Ovary (tissue), 9 donors: ENCODE results near the gene NR4A2. TPM values are rescaled to one million over a fixed set of nuclear protein-coding genes. Genes with fewer than 3 reads are reported as not detected.

Source experiments
- DNase-seq, 5 donors: peaks; one replicate each; pipeline ENCODE4 v3.0.0-alpha.2; 2019 to 2020
- H3K27ac ChIP-seq, 2 donors: fragments of 200-600 bp; one replicate each; pipeline versions ENCODE4 v1.5.1 to v1.8.0; 2019 to 2022
- H3K27me3 ChIP-seq: fragments of 200-600 bp; one replicate; pipeline ENCODE4 v1.8.0; 2022
- H3K36me3 ChIP-seq: fragments of 200-600 bp; sonication (generic); one replicate; pipeline ENCODE4 v1.5.1; 2019
- H3K4me1 ChIP-seq: one replicate; pipeline ENCODE4 v1.8.1; 2013; ENCODE audit warnings: mild to moderate bottlenecking, moderate library complexity; ENCODE audit not compliant: insufficient read depth
- H3K4me3 ChIP-seq: fragments of 200-600 bp; sonication (generic); one replicate; pipeline ENCODE4 v1.5.1; 2017
- H3K9me3 ChIP-seq, 2 donors: fragments of 200-600 bp in 1 of 2; sonication (generic) in 1 of 2; one replicate each; pipeline versions ENCODE4 v1.5.1 to v1.8.1; 2013 to 2019; ENCODE audit warnings: mild to moderate bottlenecking in 1 of 2, moderate library complexity in 1 of 2
- CTCF ChIP-seq, 3 donors: fragments of 450-650 bp in 2 of 3; fragments of 200-600 bp in 1 of 3; IDR thresholded peaks; one replicate each; pipeline versions ENCODE4 v1.5.1 to v1.8.0; 2016 to 2022; ENCODE audit warnings: antibody characterized with exemption in 3 of 3, mild to moderate bottlenecking in 1 of 3
- EP300 ChIP-seq: sonication (generic); formaldehyde crosslinking; IDR thresholded peaks from one replicate; pipeline ENCODE4 v1.6.1; 2017; ENCODE audit warnings: antibody characterized with exemption
- POLR2A ChIP-seq: fragments of 450-650 bp; IDR thresholded peaks from one replicate; pipeline ENCODE4 v1.6.1; 2017; ENCODE audit warnings: antibody characterized with exemption, mild to moderate bottlenecking, moderate library complexity
- WGBS, 3 donors: extraction: QIAGEN DNeasy Blood & Tissue Kit in 1 of 3; methylation state at CpG; one replicate each; pipeline versions ENCODE4 v1.1.5 to v1.1.7; 2013 to 2017; 5-methylcytosine and 5-hydroxymethylcytosine counted together
- intact Hi-C, 4 donors: fragments of 100-400 bp; cut with DNase I; formaldehyde crosslinking; loops; one replicate each; pipeline versions ENCODE4 v1.11.0 to v1.15.1; 2022 to 2023
- polyA plus RNA-seq, 2 donors: library from polyadenylated mRNA; stranded (reverse); fragments of 200-250 nt in 1 of 2; fragments of 350-450 nt in 1 of 2; fragmentation: Illumina TruSeq in 1 of 2; extraction: RNeasy Lipid Tissue Mini Kit (QIAGEN cat#74804) in 1 of 2; gene quantifications; one replicate each; pipeline ENCODE4 v1.2.3, GENCODE V29; 2013 to 2014
- total RNA-seq, 7 donors: library from RNA; depleted of rRNA in 2 of 7; stranded (reverse); fragments of >200 nt in 2 of 7; fragmentation: NEBNext Ultra II Directional in 3 of 7; extraction: Animal tissue kit (Norgen Biotek cat#: 25700) in 3 of 7; gene quantifications; one replicate each; pipeline versions ENCODE4 v1.1.0 to v1.2.4, GENCODE V29; 2016 to 2023
- donor health status: DM: no; HTN: no; CAD: no; lungs with moderate emphysema.
- donor health status: DM: no; HTN: no; CAD: no.
- donor health status: Bipolar disorder and iron deficiency.
- donor health status: DM: yes; HTN: yes; CAD: no.
- donor health status: DM: no; HTN: no; CAD: no.
- donor health status: DM: yes; HTN: yes; CAD: no.

Gene NR4A2
- total and polyA plus RNA-seq, 9 donors: 4.4 to 259 (median 45.6) TPM

GRCh38 chr2:156339865-156340264 is 7.3 kb upstream of the NR4A2 start:
- no peaks in the 10 kb centered on the region for H3K9me3 ChIP-seq
- TF ChIP-seq POLR2A (no peak), CTCF (IDR thresholded peaks at IDR 0.05) (no peak), EP300 (no peak)
- 77 to 85% (median 81%) methylated on average over 3 of the region's 3 CpGs for WGBS, 3 donors
- H3K27me3 ChIP-seq: no peaks in the 10 kb centered on the region
- no peak overlapping the region for H3K4me3 ChIP-seq
- H3K4me1 ChIP-seq: no peaks in the 10 kb centered on the region
- H3K27ac ChIP-seq: no peak overlapping the region
- no peaks in the 10 kb centered on the region for H3K36me3 ChIP-seq
- no peak for DNase-seq
- intact Hi-C loops: loop anchor here in 3 of 4 donors (5.0 to 10.0 kb wide), 3 partner anchors 62 to 97 kb away; partner anchors contain the start of gene GPD2 (in 3 of the 3)

- intact Hi-C loops: loop anchor here in 2 of 4 donors (10.0 kb wide), 1 partner anchor 96 kb away; the partner anchor contains the start of gene GPD2 (in 2 of the 2)
- H3K4me3 ChIP-seq: no peak overlapping the region
- DNase-seq: no peak
- TF ChIP-seq POLR2A (no peak), EP300 (no peak), CTCF (IDR thresholded peaks at IDR 0.05) (no peak)
- peak overlapping the region in 1 of 2 donors; percentile 4 for H3K27ac ChIP-seq
- no peaks in the 10 kb centered on the region for H3K9me3 ChIP-seq
- 88 to 90% (median 90%) methylated on average over 5 of the region's 5 CpGs for WGBS, 3 donors
- H3K4me1 ChIP-seq: no peaks in the 10 kb centered on the region
- no peaks in the 10 kb centered on the region for H3K36me3 ChIP-seq
- no peaks in the 10 kb centered on the region for H3K27me3 ChIP-seq
Measured at GRCh38 chr2:156339110-156339847, 6.8 kb upstream of the NR4A2 start.

- no peak for TF ChIP-seq EP300
- no peak for TF ChIP-seq CTCF (IDR thresholded peaks at IDR 0.05)
- Histone ChIP-seq H3K27ac (peak overlapping the region in 1 of 2 donors; percentile 4), H3K4me3 (no peak overlapping the region), H3K4me1 (no peaks in the 10 kb centered on the region), H3K9me3 (no peaks in the 10 kb centered on the region), H3K36me3 (no peaks in the 10 kb centered on the region), H3K27me3 (no peaks in the 10 kb centered on the region)
- intact Hi-C loops: loop anchor here in 2 of 4 donors (10.0 kb wide), 1 partner anchor 96 kb away; the partner anchor contains the start of gene GPD2 (in 2 of the 2)
- DNase-seq: no peak
- WGBS, 3 donors: 54 to 63% (median 58%) methylated on average over 2 of the region's 2 CpGs
Measured at GRCh38 chr2:156338578-156338977, 6.1 kb upstream of the NR4A2 start.

GRCh38 chr2:156334496-156335478 is 2.3 kb upstream of the NR4A2 start:
- DNase-seq: peak; percentile 93 to 97 (median 96)
- TF ChIP-seq EP300 (peak; percentile 55), CTCF (IDR thresholded peaks at IDR 0.05) (peak in 1 of 3 donors; percentile 19), POLR2A (peak; percentile 85)
- intact Hi-C loops: loop anchor here in 3 of 4 donors (5.0 to 10.0 kb wide), 2 partner anchors 100 to 103 kb away; partner anchors contain the start of gene GPD2 (in 3 of the 3)
- Histone ChIP-seq H3K9me3 (no peaks in the 10 kb centered on the region), H3K27me3 (no peaks in the 10 kb centered on the region), H3K4me1 (peaks cover 3% of the 10 kb centered on the region), H3K4me3 (peak overlapping the region; percentile 76), H3K36me3 (no peaks in the 10 kb centered on the region), H3K27ac (peak overlapping the region; percentile 98 to 100)
- WGBS, 3 donors: 0 to 1% (median 1%) methylated on average over 38 to 40 of the region's 40 CpGs
